Activated CD8-positive, alpha-beta memory T cell treated with anti-CD3 and anti-CD28 coated beads for 24 hours (primary cell): ENCODE data around the gene AGAP2.
"Not testable (repeated sequence)": the region's sequence is repeated elsewhere in the genome, so short reads cannot be mapped to it uniquely, and the experiment has no call there.

ENCODE experiments used
- DNase-seq: peaks from one replicate; pipeline ENCODE4 v3.0.0-alpha.2; 2020

AGAP2 gene

GRCh38 chr12:57692500-57692899 is 46.0 kb downstream of the AGAP2 start:
- no peak for DNase-seq

GRCh38 chr12:57688931-57689330 is 49.6 kb downstream of the AGAP2 start:
- DNase-seq = no peak

DNA sequence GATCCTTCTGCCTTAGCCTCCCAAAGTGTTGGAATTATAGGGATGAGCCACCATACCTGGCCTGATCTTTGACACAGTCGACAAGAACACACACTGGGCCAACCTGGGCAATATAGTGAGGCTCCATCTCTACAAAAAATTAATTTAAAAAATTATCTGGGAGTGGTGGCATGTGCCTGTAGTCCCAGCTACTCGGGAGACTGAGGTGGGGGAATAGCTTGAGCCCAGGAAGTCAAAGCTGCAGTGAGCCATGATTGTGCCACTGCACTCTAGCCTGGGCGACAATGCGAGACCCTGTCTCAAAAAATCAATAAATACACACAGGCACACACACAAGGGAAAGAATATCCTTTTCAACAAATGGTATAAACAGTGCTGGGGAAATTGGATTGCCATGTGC is 50.7 kb downstream of the AGAP2 start:
- DNase-seq = no peak

DNA sequence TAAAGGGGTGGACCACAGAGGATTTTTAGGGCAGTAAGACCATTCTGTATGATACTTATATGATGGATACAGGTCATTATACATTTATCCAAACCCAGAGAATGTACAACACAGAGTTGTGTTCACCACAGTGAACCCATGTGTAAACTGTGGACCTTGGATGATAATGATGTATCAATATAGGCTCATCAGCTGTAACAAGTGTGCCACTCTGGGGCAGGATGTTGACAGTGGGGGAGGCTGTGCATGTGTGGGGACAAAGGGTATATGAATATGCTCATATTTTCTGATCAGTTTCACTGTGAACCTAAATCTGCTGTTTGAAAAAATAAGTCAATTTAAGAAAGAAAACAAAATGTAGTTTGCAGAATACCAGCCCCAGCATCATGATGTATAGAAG is 58.8 kb downstream of the AGAP2 start:
- no peak for DNase-seq

- DNase-seq = not testable (repeated sequence)
Measured at GRCh38 chr12:57677947-57678346, 60.6 kb downstream of the AGAP2 start.

DNA sequence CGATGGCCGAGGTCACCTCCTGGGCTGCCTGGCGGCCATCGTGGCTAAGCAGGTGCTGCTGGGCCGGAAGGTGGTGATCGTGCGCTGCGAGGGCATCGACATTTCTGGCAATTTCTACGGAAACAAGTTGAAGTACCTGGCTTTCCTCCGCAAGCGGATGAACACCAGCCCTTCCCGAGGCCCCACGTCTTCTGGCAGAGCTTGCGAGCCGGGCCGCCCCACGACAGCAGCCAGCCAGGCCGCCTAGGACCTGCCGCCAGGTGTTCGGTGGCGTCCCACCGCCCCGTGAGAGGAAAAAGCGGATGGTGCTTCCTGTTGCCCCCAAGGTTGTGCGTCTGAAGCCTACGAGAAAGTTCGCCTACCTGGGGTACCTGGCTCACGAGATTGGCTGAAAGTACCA is 63.9 kb downstream of the AGAP2 start:
- DNase-seq = no peak
